Pericardium fibroblast (primary cell): Measurements from ENCODE around the gene EEIG2. TPM values are rescaled to one million over a fixed set of nuclear protein-coding genes. Genes with fewer than 3 reads are reported as not detected.

Experiments
- total RNA-seq: library from RNA; depleted of rRNA; stranded (reverse); fragments of >200 nt; gene quantifications from 2 replicates; pipeline ENCODE4 v1.2.3, GENCODE V29; 2015

EEIG2 gene
- 7.5 and 15.8 TPM in 2 replicates for total RNA-seq

GRCh38 chr1:108559215-108560186, at the start of gene EEIG2:
Gene EEIG2, plus strand, starts transcription at chr1:108560100. Its CDS starts 329 bp downstream, at chr1:108560429.

Other genes starting within 250 kb of the EEIG2 start
- gene NBPF6, start 109.8 kb upstream of the EEIG2 start, total RNA-seq, result not detected in 2 replicates
- 2.7 and 3.7 TPM in 2 replicates for gene HENMT1, start 101.0 kb downstream of the EEIG2 start, total RNA-seq
- gene PRPF38B, start 132.2 kb downstream of the EEIG2 start, total RNA-seq, result 8.3 and 12.7 TPM in 2 replicates
- gene FNDC7, start 152.8 kb downstream of the EEIG2 start, total RNA-seq, result not detected in 2 replicates
- 16.1 and 28.9 TPM in 2 replicates for gene STXBP3, start 186.6 kb downstream of the EEIG2 start, total RNA-seq